ENCODE results near the gene SCAF11. TPM values are rescaled to one million over a fixed set of nuclear protein-coding genes. Genes with fewer than 3 reads are reported as not detected.

SCAF11 gene
- total RNA-seq, 1 donor from 2014 or later = 109 TPM

- DNase-seq (ENCODE audit: low spot score) = no peak
- intact Hi-C loops (cut with DNase I) = no loop called here
Measured at GRCh38 chr12:45987340-45987727, 3.0 kb downstream of the SCAF11 start.

GRCh38 chr12:45986641-45987339 lies 3.6 kb downstream of the SCAF11 start:
- DNase-seq (ENCODE audit: low spot score) = no peak
- intact Hi-C loops (cut with DNase I) = no loop called here

- intact Hi-C loops (cut with DNase I) = no loop called here
Measured at GRCh38 chr12:45981075-45981837, 9.1 kb downstream of the SCAF11 start.

GRCh38 chr12:45980540-45980939 lies 9.8 kb downstream of the SCAF11 start:
- intact Hi-C loops (cut with DNase I) = no loop called here
- no peak for DNase-seq (ENCODE audit: low spot score)

More at GRCh38 chr12:45981075-45981837, 9.1 kb downstream of the SCAF11 start:
- no peak for DNase-seq (ENCODE audit: low spot score)

GRCh38 chr12:45978108-45978507 lies 12.3 kb downstream of the SCAF11 start:
- intact Hi-C loops (cut with DNase I) = no loop called here
- no peak for DNase-seq (ENCODE audit: low spot score)

- intact Hi-C loops (cut with DNase I) = no loop called here
- DNase-seq (ENCODE audit: low spot score) = no peak
Measured at GRCh38 chr12:45977620-45978019, 12.8 kb downstream of the SCAF11 start.

GRCh38 chr12:45975506-45975905 lies 14.9 kb downstream of the SCAF11 start:
- intact Hi-C loops (cut with DNase I) = no loop called here
- DNase-seq (ENCODE audit: low spot score) = no peak

- DNase-seq (ENCODE audit: low spot score) = no peak
- intact Hi-C loops (cut with DNase I) = no loop called here
Measured at GRCh38 chr12:45974883-45975282, 15.5 kb downstream of the SCAF11 start.

GRCh38 chr12:45974171-45974719 lies 16.1 kb downstream of the SCAF11 start:
- no peak for DNase-seq (ENCODE audit: low spot score)
- intact Hi-C loops (cut with DNase I) = no loop called here

- DNase-seq (ENCODE audit: low spot score) = no peak
- intact Hi-C loops (cut with DNase I) = no loop called here
Measured at GRCh38 chr12:45973526-45973925, 16.8 kb downstream of the SCAF11 start.

- intact Hi-C loops (cut with DNase I) = no loop called here
- DNase-seq (ENCODE audit: low spot score) = no peak
Measured at GRCh38 chr12:45970391-45970790, 20.0 kb downstream of the SCAF11 start.

- intact Hi-C loops (cut with DNase I) = no loop called here
- no peak for DNase-seq (ENCODE audit: low spot score)
Measured at GRCh38 chr12:45969084-45969483, 21.3 kb downstream of the SCAF11 start.

- no peak for DNase-seq (ENCODE audit: low spot score)
- intact Hi-C loops (cut with DNase I) = no loop called here
Measured at GRCh38 chr12:45966486-45966885, 23.9 kb downstream of the SCAF11 start.

GRCh38 chr12:45962553-45963325 lies 27.6 kb downstream of the SCAF11 start:
- intact Hi-C loops (cut with DNase I) = no loop called here
- DNase-seq (ENCODE audit: low spot score) = no peak

GRCh38 chr12:45959728-45960127 lies 30.6 kb downstream of the SCAF11 start:
- intact Hi-C loops (cut with DNase I) = no loop called here
- no peak for DNase-seq (ENCODE audit: low spot score)

- intact Hi-C loops (cut with DNase I) = no loop called here
- no peak for DNase-seq (ENCODE audit: low spot score)
Measured at GRCh38 chr12:45959025-45959424, 31.3 kb downstream of the SCAF11 start.

GRCh38 chr12:45948546-45948945 lies 41.8 kb downstream of the SCAF11 start:
- intact Hi-C loops (cut with DNase I) = no loop called here
- DNase-seq (ENCODE audit: low spot score) = no peak

- intact Hi-C loops (cut with DNase I) = no loop called here
- DNase-seq (ENCODE audit: low spot score) = no peak
Measured at GRCh38 chr12:45946435-45946834, 43.9 kb downstream of the SCAF11 start.

- no peak for DNase-seq (ENCODE audit: low spot score)
- intact Hi-C loops (cut with DNase I) = no loop called here
Measured at GRCh38 chr12:45944771-45945170, 45.6 kb downstream of the SCAF11 start.

GRCh38 chr12:45939759-45940158 lies 50.6 kb downstream of the SCAF11 start:
- intact Hi-C loops (cut with DNase I) = no loop called here
- DNase-seq (ENCODE audit: low spot score) = no peak

All from cardiac septum (tissue), 1 donor.